GM12891 (cell line): ENCODE data around the gene PCK2.

Source experiments
- POLR2A ChIP-seq: IDR thresholded peaks from 2 replicates; pipeline ENCODE4 v1.6.1; 2011; ENCODE audit warnings: low read depth, low read length, control low read depth
- POLR2AphosphoS5 ChIP-seq: IDR thresholded peaks from 2 replicates; pipeline ENCODE4 v1.6.1; 2011; ENCODE audit warnings: low read depth, low read length, control low read depth
- TAF1 ChIP-seq: IDR thresholded peaks from 2 replicates; pipeline ENCODE4 v1.6.1; 2011; ENCODE audit warnings: low read depth, low read length, control low read depth

DNA sequence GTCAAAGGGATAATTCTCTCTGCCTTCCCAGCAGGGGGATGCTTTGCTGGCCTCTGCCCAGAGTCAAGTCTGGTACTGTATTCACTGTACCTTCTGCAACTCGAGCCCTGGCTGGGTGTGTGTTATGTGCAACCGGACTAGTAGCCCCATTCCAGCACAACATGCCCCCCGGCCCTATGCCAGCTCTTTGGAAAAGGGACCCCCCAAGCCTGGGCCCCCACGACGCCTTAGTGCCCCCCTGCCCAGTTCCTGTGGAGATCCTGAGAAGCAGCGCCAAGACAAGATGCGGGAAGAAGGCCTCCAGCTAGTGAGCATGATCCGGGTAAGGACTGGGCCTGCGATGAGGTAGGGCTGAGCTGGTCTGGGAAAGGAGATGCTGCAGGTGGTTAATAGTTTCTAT, 56.5 kb downstream of the PCK2 start:
- no peak for TF ChIP-seq POLR2A
- no peak for TF ChIP-seq TAF1
- no peak for TF ChIP-seq POLR2AphosphoS5
